NCI-H2171 (cell line): ENCODE results near the gene CYFIP2.

Experiments
- DNase-seq: peaks from one replicate; lab custom pipeline; 2025; lab: John Stamatoyannopoulos, UW

CYFIP2 gene

DNA sequence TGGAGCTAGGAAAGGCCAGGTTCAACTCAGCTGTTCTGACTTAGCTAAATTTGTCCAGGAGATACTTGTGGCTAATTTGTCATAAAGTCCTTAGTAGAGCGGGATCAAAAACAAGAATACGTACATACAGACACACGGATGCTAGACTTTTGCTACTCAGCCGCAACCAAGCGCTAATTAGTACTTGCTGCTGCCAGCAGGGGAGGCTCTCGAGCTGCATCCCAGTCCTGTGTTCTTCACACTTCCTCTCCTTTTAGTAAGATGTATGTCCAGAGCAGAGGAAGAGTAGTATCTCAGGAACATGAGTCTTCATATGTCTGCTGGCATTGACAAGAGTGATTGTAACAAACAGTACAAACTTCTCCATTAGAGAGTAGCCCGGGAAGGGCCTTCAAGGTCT, 58.3 kb downstream of the CYFIP2 start:
- DNase-seq: no peak

DNA sequence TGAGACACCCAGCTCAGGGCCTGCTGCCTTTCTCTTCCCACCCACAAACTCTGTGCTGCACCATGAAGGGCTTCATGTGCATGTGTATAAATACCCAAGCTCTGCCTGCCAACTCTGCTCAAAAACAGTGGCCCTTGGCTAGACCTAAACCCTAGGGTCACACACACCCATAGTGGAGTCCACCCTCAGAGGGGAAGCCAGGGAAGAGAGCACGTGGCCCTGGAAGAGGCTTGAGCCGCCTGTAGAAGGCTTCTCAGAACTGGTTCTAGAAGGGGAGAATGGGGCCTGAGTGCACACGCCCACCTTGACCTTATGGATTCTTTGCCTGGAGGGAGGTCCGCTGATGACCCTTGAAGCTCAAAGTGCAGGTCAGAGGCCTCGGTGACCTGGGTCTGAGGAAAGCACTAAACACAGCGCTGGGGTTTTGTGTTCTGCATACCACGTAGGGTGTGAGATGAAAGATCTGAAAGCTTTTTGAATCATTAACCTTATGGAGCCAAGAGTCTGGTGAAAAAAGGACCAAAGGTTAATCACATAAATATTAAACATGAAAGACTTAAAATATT, 60.6 kb downstream of the CYFIP2 start:
- DNase-seq: no peak

DNA sequence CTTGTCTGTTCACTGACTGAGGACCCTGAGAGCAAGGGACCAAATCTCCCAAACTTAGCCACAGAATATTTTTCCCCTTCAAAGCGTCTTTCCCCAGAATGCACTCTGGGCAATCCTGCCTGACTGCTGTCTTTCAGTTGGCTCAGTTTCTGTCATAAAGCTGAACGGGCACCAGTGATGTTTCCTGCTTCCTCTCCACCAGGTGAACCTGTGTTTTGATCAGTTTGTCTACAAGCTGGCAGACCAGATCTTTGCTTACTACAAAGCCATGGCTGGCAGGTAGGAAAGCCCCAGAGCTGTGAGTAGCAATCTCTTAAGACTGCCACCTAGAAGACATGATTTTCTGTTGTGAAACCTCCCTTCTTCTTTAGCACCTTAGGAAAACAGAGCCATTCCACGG, 61.8 kb downstream of the CYFIP2 start:
- no peak for DNase-seq

DNA sequence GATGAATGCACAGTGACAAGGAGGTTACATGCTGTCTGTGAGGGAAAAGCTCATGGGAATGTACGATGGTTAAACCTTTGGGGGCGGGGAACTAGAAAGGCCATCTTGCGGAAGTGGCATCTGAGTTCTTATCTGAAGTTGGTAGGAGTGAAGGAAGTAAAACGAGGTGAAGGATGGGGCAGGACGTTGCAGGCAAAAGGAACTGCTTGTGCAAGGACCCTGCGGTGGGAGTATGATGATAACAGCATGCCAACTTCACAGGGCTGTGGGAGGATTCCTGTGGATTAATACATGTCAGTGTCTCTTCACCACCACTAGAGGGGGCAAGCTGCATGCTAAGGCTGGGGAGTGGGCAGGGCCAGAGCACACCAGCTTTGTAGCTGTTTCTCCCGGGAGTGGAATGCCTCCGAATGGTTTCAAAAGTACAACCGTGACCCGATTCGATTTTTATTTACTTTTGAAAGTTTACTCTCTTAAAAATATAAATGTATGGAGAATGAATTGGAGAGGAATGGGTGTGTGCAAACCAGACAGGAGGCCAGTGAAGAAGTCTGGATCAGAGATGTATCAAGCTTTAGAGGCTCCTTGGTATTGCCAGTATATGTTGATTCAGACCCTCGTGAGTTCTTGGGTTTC, 62.5 kb downstream of the CYFIP2 start:
- peak; percentile 36 for DNase-seq

DNA sequence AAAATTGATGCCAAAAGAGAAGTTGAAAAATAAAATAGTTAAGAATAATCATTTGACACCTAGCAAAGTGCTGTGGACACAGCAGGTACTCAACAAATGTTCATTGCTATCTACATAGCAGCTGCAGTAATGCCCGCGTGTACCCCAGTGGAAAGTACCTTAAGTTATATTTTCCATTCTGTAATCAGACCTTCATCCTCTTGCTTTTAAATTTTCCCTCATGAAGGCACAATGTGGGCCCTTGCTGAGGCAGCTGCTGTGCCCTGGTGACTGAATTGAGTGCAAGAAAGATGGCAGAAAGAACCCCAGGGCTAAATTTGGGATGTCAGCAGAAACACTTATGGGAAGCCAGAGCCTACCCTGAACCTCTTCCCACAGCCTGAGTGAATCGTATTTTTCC, 65.9 kb downstream of the CYFIP2 start:
- DNase-seq: no peak

DNA sequence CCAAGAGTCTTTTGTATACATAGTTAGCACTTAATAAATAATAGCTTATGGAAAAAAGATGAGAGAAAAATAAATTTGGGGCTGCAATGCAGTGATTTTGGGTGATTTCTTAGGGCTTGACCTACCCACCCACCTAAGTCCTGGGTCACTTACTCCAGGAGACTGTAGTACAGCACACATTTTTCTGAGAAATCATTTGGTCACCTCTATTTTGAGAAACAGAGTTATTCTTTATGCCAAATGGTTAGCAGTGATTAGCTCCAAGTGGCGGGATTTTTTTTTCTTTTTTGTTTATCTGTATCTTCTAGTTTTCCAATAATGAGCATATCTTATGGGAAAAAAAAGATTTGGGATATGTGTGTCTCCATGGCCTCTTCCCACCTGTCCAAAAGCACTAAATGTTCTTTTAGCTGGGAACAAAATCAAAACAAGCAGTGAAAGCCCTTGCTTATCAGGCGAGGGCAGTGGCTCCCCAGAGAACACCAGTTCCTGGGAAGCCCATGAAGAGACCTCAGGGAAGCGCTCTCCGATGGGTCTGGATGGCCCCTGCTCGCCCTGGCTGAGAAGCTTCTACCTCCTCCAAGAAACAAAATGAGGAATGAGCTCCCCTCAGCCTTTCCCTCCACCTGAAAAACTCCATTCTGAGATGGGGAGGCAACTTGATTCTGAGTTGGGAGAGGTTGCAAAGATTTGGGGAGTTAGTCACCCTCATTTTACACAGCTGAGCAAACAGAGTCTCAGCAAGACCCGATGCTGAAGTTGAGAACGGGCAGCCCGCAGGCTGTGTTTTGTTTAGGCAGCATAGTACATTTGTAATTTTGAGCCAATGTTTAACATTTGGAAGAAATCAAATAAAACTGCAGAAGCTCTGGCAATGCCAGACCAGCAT, 69.9 kb downstream of the CYFIP2 start:
- DNase-seq: no peak

DNA sequence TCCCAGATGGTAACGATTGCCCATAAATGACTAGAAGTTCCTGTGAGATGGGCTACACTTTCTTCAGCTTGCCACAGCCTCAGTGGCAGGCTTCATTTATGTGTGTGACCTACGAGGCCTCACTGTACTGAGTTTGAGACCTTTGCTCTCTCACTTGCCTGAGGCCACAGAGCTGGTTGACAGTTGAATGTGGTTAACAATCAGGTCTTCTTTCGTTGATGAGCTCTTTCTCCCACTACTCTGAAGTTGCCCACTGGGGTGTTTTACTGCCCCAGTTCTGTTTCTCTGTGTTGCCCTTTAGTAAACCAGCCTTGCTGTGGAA, 70.5 kb downstream of the CYFIP2 start:
- DNase-seq: no peak

DNA sequence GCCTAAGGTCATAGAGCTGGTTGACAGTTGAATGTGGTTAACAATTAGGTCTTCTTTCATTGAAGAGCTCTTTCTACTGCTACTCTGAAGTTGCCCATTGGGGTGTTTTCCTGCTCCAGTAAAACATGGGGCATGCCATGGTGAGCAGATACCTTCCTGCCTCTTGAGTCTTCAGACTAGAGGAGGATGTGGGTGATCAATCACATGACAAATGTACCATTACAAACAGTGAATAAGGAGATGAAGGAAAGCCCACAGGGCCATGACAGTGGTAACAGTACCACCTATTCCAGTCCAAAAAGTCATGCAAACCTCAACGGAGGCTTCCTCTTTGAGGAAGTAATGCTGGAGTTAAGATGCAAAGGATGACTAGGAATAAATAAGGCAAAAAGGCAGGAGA, 73.5 kb downstream of the CYFIP2 start:
- DNase-seq: no peak

DNA sequence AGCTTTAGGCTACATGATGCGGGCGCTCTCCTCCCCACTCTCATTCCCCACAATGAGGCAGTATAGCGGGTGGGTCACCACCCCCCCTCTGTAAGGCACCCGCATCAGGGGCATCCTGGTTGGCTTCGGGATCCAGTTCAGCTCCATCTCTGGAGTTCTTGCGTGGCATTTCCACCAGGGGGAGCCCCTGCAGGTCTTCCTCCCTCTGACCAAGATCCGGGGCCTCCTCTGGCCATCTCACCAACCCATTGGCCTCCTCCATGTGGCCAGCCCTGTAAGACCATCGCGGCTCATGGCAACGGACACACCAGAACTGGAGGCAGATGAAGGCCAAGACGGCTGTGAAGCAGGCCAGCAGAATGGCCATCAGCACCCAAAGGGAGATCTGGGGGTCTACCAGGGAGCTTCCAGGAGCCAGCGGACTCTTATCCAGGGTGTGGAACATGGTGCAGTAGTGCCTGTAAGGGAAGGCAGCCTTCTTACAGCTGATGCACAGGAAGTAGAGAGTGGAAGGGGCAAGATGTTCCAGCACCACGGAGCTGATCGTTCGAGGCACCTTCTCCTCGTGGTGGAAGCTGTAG, 77.0 kb downstream of the CYFIP2 start:
- DNase-seq: no peak

DNA sequence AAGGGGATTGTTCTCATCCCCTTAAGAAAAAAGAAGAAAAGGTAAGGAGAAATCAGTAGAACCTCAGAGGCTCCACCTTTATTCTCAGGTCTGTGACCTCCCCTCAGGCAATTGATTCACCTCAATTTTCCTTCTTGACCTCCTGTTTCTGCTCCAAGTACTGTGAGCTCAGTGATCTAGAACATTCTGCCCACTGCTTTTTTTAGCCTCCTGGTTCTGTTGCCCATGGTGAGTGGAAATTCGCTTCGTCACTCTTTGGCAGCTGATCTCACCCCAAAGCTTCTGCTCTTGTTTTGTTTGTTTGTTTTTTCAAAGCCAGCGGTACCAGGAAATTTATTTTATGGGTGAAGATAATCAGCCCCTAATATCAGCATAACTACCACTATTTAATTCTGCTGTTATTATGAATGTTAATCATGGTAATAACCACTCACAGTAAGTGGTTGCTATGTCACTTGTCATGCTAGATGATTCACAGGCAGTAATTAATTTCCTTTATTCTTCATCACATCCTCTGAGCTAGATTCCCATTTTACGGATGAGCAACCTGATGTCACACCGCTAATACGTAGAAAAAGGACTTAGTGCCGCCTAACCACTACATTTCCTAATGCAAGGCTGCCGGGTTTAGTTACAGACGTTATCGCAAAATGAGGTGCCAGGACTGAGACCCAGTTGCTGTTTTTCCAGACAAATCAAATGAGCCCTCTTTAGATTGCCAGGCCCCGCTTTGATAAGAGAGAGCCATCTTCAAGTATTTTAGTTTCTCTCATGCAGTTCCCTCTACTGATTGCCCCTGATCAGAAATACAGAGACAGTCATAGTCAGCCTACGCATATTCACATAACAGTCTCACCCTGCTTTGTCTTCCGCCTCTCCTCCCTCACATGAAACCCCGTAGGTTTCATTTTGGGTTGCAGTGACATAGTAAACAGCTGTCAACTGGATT, 78.2 kb downstream of the CYFIP2 start:
- DNase-seq: no peak

DNA sequence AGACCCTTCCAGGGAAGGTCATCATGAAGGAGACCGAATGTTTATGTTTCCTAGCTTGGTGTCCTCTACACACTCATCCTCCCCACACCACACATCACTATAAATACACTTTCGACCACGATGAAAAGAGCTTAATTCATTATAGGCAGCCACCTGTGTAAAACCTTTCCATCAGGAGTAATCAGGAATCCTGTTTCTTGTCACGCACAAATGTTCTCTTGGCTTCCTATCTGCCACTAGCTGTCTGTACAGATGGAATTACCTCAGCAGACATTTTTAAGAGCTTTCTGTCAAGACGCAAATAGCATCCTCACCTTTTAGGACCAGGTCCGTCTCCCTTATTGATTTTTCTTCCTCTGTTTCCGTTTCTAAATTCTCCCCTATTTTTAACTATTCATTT, 79.1 kb downstream of the CYFIP2 start:
- no peak for DNase-seq

DNA sequence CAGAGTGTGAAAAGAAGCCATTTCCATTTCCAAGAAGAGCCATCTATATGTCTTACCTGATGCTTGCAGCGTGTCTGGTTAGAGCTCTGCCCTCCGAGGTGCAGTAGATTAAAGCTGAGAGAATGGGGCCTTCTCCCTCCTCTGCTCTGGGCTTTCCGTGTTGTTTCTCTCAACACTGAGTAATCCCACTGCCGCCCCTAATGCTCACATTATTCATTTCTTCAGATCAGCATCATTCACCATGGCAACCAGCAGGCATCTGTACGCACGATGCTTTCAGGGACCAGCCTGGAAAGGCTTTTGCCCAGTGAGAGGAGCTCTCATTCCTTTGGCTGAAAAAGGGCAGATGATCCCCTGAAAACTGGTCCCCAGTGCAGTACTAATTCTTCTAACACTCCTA, 79.6 kb downstream of the CYFIP2 start:
- DNase-seq: no peak

DNA sequence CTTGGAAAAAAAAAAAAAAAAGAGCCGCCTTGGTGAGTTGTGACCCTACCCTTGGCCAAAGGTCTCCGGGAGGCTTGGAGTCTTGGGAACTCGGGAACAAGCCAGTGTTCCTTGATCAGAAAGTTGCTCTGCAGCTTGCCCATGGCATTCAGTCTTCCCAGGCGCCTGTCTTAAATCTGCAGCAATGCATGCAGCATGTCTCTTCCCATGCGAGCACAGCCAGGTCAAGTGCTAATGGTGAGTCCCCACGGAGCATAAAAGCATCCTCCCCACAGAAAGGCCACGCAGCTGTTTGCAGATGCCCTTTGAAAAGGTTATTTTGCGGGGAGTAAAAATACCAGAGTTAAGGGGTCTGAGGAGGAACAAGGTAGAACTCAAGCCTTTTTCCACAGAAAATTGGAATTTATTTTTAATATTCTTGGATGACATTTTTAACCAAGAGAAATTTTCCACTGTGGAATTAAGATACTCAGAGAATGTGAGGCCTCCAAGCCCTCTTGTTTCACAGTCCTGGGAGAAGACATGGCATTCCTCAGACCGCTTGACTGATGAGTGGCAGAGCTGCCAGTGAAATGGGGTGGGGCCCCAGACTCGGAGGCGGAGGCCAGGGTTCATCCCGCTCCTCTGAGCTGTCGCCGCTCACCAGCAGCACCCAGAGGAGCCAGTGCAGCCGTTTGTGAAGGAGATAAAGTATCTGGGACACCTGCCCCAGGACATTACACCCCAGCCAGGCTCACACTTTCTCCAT, 81.6 kb downstream of the CYFIP2 start:
- no peak for DNase-seq

DNA sequence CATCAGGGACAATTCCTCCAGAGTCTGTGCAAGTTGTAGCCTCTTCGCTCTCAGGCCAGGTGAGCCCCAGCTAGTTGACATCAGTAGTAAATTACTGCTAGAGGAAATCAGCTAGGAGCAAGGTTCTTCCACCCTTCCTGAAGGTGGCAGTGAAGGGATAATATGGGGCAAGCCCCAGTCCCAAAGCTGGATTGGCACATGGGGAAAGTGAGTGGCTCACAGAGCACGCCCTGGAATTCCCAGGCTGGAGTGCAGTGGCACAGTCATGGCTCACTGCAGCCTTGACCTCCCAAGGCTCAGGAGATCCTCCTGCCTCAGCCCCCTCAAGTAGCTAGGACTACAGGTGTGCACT, 82.1 kb downstream of the CYFIP2 start:
- DNase-seq: no peak

DNA sequence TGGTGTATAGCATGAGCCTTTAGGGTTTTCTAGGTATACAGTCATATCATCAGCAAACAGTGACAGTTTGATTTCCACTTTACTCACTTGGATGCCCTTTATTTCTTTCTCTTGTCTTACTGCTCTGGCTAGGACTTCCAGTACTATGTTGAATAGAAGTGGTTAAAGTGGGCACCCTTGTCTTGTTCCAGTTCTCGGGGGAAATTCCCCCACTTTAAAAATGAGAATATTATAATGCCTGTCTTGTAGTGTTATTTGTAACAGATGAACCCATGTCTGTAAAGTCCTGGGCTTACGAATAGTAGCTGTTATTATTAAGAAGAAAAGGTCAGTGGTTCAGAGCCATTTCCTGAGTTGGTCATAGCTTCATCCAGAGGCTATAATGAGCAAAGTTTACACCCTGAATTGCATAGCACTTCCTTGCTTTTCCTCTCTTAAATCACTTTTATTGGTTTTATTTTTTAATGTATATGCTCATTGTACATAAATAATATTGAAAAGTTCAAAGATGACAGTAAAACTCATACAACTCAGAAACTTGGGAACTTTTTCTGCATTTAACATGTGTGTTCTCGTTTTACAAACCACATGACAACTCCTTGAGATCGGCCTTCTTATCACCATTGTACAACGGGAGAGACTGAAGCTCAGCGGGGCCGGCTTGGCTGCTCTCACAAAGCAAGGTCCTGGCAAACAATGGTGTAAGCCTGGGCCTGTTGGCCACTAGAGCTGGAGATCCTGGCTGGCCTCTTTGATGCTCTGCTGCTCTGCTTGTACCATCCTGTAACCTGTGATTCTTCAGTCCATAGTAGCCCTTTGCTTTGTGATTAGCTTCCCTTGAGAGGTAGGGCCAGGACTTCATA, 85.2 kb downstream of the CYFIP2 start:
- no peak for DNase-seq

DNA sequence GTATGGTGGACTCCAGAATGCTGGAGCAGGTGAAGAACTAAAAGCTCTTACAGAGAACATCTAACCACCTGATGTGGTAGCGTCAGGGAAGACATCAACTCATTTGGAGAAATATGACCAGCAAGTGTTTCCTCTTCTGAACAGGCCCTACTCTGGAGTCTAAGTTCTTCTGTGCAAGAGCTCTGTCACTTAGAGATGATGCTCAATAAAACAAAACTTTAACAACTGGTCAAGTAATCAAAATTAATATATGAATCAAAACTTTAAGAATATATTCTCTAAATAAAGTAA, 85.8 kb downstream of the CYFIP2 start:
- DNase-seq: no peak

DNA sequence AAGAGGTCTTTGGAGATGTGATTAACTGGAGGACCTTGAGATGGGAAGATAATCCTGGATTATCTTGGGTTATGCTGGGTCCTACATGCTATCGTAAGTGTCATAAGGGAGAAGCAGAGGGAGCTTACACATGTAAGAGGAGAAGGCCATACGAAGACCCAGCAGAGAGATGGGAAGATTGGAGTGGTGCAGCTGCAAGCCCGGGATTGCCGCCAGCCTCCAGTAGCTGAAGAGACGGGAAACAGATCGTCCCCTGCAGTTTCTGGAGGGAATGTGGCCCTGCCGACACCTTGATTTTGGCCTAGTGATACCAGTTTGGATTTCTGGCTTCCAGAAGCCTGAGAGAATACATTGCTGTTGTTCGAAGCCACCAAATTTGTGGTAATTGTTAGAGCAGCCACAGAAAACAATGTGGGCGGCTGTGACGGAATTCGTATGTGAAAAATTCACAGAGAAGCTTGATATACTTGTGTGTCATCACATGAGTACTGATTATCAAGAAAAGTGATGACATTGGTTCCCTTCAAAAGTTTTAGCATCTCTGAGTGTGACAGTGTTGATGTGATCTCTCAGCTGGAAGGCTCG, 86.9 kb downstream of the CYFIP2 start:
- no peak for DNase-seq

DNA sequence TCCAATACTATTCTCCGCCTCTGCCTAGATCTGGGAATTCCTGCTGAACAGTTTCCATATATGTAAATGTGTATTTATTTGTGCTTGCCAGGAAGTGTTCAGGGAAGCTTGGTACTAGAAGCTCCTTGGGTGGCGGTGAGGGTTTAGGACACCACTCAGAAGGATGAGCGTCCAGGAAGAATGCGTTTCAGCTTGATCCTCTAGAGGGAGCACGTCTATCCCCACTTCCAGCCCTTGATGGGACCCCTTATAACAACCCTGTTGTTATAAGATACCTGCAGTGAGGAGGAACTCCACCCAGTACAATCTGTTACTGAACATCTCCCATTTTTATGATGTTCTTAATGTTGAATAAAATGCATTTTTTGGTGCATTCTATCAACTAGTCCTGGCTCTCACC, 88.9 kb downstream of the CYFIP2 start:
- DNase-seq: no peak

DNA sequence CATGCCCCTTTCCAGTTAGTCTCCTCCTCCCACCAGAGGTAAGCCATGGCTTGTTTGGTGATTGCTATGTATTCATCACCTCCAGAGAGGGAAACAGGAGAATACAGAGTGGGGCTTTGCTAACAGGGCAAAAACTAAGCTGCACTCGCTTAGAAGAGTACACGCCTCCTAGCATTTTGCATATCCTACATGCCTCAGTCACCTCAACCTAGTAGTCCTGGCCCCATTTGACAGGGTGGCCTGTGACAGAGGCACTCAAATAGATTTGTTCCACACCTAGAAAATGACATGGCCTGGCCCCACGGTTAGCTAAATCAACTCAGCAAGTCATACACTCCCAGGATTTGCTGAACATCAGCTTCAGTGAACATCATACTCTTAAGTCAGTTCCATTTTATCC, 90.7 kb downstream of the CYFIP2 start:
- DNase-seq: no peak

DNA sequence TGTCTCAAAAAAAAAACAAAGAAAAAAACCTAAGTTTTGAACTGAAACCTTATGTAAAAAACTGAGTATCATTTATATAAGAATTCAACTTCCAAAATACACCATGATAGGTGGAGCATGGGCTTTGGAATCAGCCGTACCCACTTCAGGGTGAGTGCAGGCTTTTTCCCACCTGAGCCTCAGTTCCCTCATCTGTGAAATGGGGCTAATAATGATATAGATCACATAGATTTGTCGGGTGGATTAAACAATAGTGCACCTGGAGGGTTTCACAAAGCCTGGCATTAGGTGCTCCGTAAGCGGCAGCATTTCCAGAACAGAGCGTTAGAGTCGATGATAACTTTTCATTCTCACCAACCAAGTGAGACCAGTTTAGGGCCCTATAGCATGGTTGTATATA, 91.9 kb downstream of the CYFIP2 start:
- no peak for DNase-seq
